DOHH2 (cell line): ENCODE measurements around the gene PDE2A.

Experiments
- CTCF ChIP-seq: fragments of 200-600 bp; sonication (generic); IDR thresholded peaks from one replicate; pipeline ENCODE4 v1.5.1; 2014; ENCODE audit warnings: antibody characterized with exemption, mild to moderate bottlenecking, low read depth, low read length; ENCODE audit not compliant: poor library complexity, severe bottlenecking
- EZH2phosphoT487 ChIP-seq: fragments of 200-600 bp; sonication (generic); IDR thresholded peaks from 2 replicates; pipeline ENCODE4 v1.6.1; 2017; ENCODE audit warnings: borderline replicate concordance, mild to moderate bottlenecking, antibody characterized with exemption, low read length, moderate library complexity, mixed read lengths

- TF ChIP-seq CTCF (no peak), EZH2phosphoT487 (no peak)
These were observed 73.7 kb downstream of the PDE2A start for GRCh38 chr11:72600557-72600956.
